Hematopoietic multipotent progenitor cell treated with erythropoietin and hydrocortisone succinate and interleukin-3 and kit ligand, for 15 days (in vitro differentiated cells): ENCODE data around the gene DUSP22.
"Not testable (repeated sequence)": the region's sequence is repeated elsewhere in the genome, so short reads cannot be mapped to it uniquely, and the experiment has no call there.

ENCODE experiments used
- DNase-seq: peaks from one replicate; pipeline ENCODE4 v3.0.0-alpha.2; 2015; ENCODE audit warnings: low spot score

The DUSP22 gene

GRCh38 chr6:365835-366234 is 73.5 kb downstream of the DUSP22 start:
- DNase-seq: no peak

DNA sequence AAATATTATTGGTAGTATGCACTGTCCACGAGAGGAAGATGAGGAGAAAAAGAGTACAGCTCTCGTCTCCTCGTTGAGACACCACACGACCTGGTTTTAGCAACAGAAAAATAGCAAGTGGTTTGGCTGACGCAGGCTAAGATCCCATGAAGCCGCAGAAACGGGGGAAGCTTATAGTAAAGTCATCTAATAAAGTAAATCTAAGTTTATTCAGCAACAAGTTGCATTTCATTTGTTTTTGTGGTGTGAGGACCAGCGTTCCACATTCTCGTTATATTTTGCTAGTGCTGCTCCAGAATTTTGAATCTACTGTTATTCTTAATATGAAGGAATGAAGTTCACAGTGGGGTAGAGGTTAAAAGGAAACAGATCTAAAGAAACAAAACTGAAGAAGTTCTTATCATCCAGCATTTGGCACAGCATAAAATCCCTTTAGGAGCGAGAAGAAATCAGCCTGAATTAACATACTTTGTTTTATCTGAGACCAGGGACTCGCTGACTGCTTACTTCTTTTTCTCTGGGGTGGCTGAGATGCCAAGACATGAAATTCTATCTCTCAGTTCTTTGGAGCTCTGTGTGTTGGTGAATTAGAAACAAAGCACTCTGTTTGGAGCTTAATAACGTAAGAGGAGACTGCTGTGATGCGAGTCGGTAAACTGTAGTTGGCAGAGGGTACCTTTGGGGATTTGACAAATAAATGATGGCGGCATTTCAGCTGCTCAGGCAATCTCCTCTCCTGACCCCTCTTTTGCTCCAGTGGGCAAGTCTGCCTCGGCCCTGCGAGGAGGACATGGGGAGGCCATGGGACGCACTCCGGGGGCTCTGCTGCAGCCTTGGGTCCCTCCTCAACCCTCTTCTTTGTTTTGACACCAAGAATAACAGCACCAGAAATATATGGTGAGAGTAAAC is 74.4 kb downstream of the DUSP22 start:
- no peak for DNase-seq

DNA sequence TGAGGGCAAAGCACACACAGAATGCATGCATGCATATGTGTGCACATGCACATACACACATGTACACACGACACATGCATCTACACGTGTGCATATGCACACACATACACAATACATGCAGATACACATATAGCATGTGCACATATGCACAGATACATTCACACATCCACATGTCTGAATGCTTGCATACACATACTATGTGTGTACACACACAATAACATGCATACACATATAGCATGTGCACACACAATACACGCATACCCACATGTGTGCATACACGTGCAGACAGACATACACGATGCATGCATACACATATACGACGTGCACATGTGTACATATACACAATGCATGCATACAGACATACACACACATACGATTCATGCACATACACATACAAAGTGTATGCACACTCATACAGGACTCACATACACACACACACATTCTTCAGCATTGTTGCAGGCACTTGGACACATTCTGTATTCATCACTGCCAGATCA is 75.1 kb downstream of the DUSP22 start:
- DNase-seq: no peak

DNA sequence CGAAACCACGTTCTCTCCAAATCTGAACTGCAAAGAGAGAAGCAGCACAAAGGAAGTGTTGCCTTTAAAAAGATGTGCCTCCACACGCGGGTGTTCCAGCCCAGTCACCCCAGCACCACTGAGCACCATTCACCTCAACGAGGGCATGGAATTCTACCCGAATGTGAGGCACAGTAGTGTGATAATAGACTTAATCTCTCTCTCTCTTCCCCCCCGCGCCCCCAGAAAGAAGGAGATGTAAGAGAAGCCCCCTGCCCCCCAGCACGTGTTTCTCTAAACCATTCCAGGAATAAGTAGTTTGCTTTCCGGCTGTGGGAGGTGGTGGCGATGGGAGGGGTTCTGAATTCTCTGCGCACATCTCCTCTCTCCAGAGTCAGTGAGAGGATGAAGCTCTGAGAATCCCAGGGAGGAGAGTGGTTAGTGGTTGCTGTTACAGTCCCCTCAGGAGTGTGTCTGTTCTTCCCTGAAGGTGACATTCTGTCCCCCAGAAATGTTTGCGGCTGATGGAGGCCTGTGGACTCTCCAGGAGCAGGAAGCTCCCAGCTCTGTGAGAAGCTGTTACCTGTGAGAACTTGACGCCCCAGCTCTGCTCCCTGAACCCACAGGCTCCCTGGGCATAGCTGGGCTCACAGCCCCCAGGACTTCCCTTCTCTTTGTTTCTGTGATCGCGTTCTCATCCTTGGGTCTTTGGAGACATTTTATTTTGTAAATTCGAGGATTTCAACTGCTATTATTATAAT is 75.8 kb downstream of the DUSP22 start:
- no peak for DNase-seq

GRCh38 chr6:369559-370431 is 77.5 kb downstream of the DUSP22 start:
- no peak for DNase-seq

DNA sequence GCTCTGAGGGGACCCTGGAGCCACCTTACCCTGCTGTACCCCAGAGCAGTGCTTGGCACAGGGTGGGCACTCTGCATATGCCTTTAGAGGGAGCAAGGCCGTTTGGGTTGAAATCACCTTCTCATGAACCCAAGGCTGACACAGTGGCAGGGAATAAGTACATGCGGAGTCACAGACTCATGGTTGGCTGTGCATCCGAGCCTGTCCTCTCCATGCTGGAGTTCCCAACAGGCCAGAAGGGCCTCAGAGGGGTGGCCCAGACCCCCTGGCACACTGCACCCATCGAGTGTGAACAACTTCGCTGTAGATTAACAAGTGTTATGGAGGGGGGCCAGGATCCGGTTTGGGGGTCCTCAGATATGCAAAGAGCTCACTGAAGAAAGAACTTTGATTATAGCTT is 78.3 kb downstream of the DUSP22 start:
- no peak for DNase-seq

DNA sequence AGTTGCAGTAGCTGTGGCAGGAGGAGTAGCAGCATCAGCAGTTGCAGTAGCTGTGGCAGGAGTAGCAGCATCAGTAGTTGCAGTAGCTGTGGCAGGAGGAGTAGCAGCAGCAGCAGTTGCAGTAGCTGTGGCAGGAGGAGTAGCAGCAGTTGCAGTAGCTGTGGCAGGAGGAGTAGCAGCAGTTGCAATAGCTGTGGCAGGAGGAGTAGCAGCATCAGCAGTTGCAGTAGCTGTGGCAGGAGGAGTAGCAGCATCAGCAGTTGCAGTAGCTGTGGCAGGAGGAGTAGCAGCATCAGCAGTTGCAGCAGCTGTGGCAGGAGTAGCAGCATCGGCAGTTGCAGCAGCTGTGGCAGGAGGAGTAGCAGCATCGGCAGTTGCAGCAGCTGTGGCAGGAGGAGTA is 79.6 kb downstream of the DUSP22 start:
- not testable (repeated sequence) for DNase-seq

GRCh38 chr6:372336-372911 is 80.1 kb downstream of the DUSP22 start:
- no peak for DNase-seq

DNA sequence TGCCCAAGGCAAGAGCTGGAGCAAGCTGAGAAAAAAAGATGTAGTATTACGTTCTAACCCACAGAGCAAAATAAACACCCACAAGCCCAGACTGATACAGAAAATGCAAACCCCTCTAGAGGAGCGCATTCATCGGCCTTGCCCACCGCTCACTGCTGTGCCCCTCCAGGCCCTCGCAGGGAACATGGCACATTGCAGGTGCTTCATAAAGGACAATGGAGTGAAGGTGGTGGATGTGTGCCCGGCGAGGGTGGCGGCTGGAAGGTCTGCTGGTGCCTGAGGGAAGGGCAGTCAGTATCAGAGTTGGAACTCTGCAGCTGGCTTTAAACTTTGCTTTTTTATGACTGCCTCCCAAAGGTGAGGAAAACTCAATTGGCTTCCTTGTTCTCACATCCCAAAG is 80.7 kb downstream of the DUSP22 start:
- DNase-seq: no peak

DNA sequence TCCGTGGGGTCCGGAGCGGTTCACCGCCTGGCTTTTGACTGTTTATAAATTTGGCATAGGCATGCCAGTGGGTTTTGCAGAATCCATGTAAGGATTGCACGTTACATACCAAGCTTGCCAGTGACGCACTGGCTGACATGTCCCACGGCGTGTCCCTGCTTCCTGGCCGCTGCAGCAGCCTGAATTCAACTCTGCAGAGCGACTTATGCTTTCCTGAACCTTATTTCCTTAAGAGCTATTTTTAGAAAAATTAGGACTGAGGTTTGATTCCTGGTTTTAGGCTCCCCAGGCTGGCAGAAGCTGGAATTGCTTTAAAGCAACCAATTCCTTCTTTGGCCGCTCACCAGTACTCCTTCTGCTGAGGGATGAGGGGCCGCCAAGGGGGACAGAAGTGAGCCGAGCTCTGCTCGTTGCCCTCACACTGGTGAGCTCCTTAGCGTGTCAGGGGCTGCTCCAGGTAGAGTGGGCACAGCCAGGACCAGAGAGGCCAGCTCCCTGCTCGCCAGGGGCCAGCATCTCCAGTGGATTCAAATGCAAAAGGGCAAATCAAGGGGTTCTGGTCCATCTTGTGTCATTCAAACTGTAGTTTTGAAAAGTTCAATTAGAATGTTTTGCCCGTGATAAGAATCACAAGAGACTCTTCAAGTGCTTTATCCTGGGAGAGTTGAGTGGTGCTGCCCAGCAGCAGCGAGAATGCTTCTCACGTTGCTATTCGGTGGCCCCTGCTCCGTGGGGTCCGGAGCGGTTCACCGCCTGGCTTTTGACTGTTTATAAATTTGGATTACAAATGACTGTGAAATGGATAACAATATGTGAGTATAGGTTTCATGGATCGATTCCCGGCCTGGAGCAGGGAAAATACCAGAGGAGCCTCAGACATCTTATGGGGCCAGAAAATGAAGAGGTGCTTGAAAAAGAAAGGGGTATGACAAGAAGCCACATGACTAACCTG is 81.8 kb downstream of the DUSP22 start:
- no peak for DNase-seq

- no peak for DNase-seq
Measured at GRCh38 chr6:374956-375355, 82.7 kb downstream of the DUSP22 start.

DNA sequence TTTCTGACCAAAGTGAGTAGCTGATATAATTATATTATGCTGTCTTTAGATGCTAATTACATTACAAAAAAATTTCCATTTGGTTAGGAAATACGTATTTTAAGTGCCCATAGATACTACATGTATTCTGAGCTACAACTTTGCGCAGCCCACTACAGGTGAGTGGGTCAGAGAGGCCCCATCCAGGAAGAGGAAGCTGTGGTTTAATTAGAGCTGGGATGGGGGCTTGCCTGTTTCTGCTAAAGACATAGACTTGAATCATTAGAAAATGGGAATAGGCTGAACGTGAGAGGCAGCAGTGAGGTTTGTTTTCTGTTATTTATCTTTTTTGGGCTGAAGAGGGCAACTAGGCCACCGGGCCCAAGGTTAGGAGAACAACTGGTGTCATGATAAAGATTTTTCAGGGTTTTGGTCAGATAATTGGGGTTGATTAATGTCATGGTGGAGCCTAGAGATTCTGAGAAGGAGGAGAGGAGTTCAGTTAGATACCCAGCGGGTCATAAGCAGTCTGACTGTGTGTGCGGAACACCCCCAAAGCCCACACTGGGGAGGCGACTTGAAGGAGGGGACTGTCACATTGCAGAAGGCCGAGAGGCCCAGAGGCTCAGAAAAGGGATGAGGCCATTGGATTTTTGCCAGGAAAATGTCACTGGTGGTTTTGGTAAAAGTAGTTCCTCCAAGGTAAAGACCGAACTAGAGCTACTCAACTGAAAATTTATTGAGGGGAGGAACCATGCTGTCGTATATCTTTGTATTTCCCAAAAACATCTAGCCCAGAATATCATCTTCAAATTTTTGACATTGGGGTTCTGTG is 84.7 kb downstream of the DUSP22 start:
- DNase-seq: no peak

DNA sequence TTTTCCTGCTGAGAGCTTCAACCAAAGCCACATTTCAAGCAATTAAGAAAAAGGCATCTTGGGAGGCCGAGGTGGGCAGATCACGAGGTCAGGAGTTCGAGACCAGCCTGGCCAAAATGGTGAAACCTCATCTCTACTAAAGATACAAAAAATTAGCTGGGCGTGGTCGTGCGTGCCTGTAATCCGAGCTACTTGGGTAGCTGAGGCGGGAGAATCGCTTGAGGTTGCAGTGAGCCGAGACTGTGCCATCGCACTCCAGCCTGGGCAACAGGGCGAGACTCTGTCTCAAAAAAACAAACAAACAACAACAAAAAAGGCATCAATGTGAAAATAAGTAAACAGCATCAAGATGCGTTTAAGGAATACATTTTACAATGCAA is 85.3 kb downstream of the DUSP22 start:
- DNase-seq: not testable (repeated sequence)

DNA sequence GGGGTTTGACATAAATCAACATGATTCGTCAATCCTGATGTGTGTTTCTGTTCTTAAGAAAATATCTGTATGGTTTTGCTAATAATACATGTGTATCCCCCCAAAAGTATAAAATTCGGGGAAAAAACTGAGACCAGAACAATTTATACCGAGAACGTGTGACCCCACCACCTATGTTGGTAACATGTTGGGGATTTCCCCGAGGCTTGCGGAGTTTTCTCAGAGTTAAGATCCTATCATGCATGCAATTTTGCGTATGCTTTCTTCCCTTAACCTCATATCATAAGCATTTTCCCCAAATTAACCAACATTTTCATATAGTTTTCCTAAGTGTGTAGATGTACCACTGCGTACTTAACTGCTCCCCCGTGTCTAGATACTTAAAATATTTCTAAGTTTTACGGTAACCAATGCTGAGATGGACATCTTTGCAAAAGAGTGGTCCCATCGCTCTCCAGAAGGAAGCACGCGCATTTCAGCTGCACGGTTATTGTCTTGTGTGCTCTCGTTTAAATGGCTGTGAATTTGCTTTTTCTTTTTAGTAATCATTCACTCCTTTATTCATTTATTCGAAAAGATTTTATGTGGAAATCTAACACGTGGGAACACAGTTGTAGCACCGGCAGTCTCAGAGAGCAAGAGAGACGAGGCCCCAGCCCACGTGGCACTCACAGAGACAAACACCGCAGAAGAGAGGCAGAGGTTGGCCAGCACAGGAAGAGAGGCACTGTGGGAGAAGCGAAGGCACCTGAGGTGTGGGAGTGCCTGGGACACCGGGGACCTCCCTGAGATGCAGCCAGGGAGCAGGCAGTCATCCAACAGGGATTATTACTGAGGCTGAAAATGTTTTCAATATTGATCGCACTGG is 86.0 kb downstream of the DUSP22 start:
- no peak for DNase-seq

GRCh38 chr6:378958-379409 is 86.7 kb downstream of the DUSP22 start:
- no peak for DNase-seq

DNA sequence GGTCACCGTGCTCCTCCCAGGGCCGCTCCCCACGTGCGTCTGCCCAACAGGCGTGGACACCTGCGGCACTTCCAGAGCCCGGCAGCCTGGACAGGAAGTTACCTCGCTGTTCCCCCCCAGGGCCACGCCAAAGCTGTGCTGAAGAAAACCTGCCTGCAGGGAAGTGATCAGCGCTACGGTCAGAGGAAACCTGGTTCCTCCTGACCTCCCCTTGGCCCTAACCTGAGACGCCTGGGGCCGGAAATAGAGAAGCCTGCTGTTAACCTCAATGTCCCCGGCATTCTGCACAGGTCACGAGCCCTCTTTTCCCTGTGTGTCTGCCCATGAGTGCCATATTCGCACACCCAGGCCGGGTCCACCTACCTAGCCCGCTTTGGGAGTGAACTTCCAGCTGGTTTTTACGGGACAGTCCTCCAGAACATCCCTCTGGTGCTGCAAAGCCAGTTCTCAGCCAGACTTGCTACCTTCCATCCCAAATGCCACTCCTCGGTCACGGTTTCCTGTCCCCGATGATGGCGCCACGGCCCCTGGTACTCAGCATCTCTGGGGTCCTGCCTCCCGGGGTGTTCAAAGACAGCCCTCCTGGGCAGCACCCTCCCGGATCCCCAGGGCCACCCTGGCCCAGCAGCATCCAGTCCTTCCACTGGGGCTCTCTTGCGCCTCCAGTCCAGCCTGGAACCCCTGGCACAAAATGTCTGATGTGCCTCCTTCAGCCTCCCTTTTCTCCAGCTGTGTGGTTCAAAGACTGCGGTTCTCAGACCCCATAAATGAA is 87.3 kb downstream of the DUSP22 start:
- no peak for DNase-seq

DNA sequence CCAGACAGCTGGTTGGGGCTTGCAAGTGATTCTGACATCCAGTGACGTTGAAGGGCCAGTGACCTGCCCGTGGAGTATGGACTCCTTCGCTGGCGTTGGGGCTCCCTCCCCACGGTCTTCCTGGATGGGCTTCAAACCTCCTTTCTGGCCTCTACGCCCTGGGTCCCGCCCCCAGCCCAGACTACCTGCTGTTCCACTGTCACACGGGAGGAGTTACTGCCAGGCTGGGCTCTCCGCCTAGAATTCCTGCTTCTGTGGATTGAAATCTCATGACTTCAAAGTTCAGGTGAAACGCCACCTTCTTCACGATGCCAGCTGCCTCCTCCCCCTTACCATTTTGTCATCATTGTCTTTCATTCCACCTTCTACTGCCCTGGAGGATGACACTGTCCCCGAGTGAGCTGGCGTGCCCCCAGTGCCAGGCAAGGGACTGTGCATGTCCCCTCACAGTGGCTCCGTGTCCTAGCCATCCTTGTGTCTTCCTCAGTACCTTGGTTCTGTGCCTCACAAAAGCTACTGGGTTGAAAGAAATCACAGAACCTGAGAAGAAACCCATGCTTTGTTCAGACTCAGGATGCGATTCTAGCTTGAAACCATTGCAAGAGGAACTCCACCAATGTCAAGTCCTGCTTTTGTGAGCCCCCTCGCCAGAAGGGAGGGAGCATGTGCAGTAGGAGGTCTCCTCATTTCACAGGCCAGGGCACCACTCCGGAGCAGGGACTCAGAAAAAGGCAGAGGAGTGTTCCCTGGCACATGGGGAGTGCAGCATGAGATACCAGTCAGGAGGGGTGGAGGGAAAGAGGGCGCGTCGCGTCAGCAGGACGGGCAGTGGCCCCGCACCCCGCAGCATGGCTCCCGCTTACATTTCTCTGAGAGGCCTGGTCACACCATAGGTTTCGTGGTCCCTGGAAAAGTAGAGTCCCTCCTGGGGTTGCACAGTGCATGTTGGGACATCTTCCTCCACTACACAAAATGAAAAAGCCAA is 88.2 kb downstream of the DUSP22 start:
- DNase-seq: no peak
